ENCODE data around the gene SIPA1L3.

SIPA1L3 gene

GRCh38 chr19:38033658-38034491 is 126.9 kb downstream of the SIPA1L3 start:
- TF ChIP-seq CTCF (conservative IDR thresholded peaks at IDR 0.05; ENCODE audit: low read length): no peak
- no peak overlapping the region for H3K4me3 ChIP-seq (ENCODE audit: low read length)
- no peak for DNase-seq (ENCODE audit: low read depth)

- no peak overlapping the region for H3K4me3 ChIP-seq (ENCODE audit: low read length)
- no peak for TF ChIP-seq CTCF (conservative IDR thresholded peaks at IDR 0.05; ENCODE audit: low read length)
- no peak for DNase-seq (ENCODE audit: low read depth)
Observed at GRCh38 chr19:38034492-38034860, 127.5 kb downstream of the SIPA1L3 start.

GRCh38 chr19:38035515-38036495 is 128.8 kb downstream of the SIPA1L3 start:
- no peak overlapping the region for H3K4me3 ChIP-seq (ENCODE audit: low read length)
- DNase-seq (ENCODE audit: low read depth): peak; percentile 58
- no peak for TF ChIP-seq CTCF (conservative IDR thresholded peaks at IDR 0.05; ENCODE audit: low read length)

GRCh38 chr19:38036707-38037611 is 130.0 kb downstream of the SIPA1L3 start:
- DNase-seq (ENCODE audit: low read depth): no peak
- no peak for TF ChIP-seq CTCF (conservative IDR thresholded peaks at IDR 0.05; ENCODE audit: low read length)
- H3K4me3 ChIP-seq (ENCODE audit: low read length): no peak overlapping the region

- peak; percentile 88 for DNase-seq (ENCODE audit: low read depth)
- no peak overlapping the region for H3K4me3 ChIP-seq (ENCODE audit: low read length)
- TF ChIP-seq CTCF (conservative IDR thresholded peaks at IDR 0.05; ENCODE audit: low read length): no peak
Observed at GRCh38 chr19:38039966-38040365, 133.0 kb downstream of the SIPA1L3 start.

- H3K4me3 ChIP-seq (ENCODE audit: low read length): no peak overlapping the region
- no peak for TF ChIP-seq CTCF (conservative IDR thresholded peaks at IDR 0.05; ENCODE audit: low read length)
- DNase-seq (ENCODE audit: low read depth): no peak
Observed at GRCh38 chr19:38042132-38042531, 135.1 kb downstream of the SIPA1L3 start.

All from AG10803 (cell line).